Posterior cingulate gyrus (tissue), 11 donors: ENCODE measurements around the gene TSPAN18.
A peak's percentile ranks its signal among the peaks of the same experiment; 100 is the strongest.

Experiments used
- DNase-seq, 10 donors: peaks; one replicate each; pipeline versions ENCODE4 v3.0.0 to v3.0.0-alpha.2; 2020 to 2021; ENCODE audit warnings: mixed read lengths in 3 of 10
- intact Hi-C: fragments of 100-400 bp; cut with DNase I; formaldehyde crosslinking; loops from one replicate; pipeline ENCODE4 v1.15.1; 2023

Gene TSPAN18

DNA sequence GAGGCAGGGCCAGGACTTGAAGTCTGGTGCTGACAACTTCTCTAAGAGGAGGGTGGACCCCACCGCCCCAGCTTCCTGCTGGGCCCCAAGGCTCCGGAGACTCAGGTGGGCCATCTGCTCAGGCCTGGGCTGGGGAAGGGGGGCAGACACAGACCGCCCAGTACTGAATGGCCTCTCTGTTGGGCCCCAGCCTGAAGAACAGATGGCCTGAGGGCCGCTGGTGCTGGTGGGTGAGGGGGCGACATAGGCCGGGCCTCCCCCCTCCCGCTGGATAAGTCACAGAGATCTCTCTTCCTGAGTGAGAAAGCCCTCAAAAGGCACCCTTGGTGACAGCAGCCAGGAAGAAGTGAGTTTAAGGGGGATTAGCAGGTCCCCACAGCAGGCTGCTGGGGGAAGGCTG is 236.4 kb downstream of the TSPAN18 start:
- no peak for DNase-seq
- intact Hi-C loops = no loop called here

DNA sequence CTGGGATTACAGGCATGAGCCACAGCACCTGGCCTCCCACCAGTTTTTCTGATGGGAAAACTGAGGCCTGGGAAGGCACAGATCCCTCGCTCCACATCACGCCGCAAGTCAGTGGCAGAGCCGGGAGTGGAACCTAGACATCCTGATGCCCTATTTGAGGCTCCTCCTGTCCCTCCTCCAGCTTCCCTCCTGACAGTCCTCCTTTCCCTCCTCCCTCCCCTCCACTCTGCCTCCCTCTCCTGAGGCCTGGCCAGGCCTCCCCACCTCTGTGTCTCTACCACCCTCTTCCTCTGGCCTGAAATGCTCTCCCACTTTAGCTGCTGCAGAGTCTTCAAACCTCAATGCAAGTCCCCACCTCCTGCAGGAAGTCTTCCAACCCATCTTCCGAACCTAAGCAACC is 237.2 kb downstream of the TSPAN18 start:
- no peak for DNase-seq
- intact Hi-C loops = no loop called here

GRCh38 chr11:44964526-44965209 is 237.9 kb downstream of the TSPAN18 start:
- DNase-seq = no peak
- intact Hi-C loops = no loop called here

DNA sequence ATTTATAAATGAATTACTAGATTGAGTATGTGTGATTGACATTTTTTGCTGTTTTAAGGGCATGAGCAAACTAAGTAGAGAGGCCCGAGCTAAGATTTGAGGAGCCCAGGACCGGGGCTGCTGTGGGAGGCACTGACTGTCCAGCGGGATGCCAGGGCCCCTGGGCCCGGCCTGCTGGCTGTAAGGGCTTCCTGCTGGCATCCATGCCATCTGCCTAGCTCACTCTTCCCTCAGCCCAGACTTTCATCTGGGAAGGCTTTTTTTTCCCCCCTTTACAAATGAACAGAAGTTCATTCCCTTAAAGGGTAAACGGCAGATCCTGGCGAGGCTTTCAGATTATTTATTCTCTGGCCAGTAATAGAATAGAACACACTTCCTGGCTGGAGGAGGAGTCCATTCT is 239.9 kb downstream of the TSPAN18 start:
- intact Hi-C loops = no loop called here
- no peak for DNase-seq

- peak in 1 of 10 donors; percentile 55 for DNase-seq
- intact Hi-C loops = no loop called here
These were observed 241.3 kb downstream of the TSPAN18 start for GRCh38 chr11:44967930-44968496.

DNA sequence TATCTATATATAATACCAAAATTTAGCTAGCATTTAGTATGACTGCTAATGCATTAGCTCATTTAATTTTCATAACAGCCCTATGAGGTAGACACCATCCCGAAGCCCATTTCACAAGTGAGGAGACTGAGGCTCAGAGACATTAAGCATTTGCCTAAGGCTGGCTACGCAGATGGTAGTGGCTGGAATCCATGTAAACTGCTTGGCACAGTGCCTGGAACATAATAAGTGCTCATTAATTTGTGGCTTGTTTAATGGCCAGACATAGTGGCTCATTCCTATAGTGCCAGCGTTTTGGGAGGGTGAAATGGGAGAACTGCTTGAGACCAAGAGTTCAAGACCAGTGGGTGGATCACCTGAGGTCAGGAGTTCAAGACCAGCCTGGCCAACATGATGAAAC is 241.7 kb downstream of the TSPAN18 start:
- intact Hi-C loops = no loop called here
- DNase-seq = peak in 2 of 10 donors; percentile 2 to 6

- peak in 1 of 10 donors; percentile 41 for DNase-seq
- intact Hi-C loops = no loop called here
These were observed 243.0 kb downstream of the TSPAN18 start for GRCh38 chr11:44969651-44970252.

DNA sequence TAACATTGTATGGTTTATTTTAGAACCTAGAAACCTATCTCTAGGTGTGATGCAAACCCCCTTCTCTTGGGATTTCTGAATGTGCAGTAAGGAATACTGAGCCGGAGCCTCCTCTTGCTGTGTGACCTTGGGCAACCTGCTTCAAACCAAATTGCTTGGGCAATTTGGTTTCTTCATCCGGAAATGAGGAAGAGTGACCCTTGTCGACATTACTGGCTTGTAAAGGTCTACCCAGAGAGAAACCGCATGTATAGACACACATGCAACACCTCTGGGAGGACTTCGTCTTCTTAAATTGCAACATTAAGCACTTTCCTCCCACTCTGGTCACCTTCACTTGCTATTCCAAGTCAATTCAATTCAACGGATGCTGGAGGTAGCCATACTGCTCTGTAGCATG is 243.5 kb downstream of the TSPAN18 start:
- intact Hi-C loops = no loop called here
- DNase-seq = no peak

DNA sequence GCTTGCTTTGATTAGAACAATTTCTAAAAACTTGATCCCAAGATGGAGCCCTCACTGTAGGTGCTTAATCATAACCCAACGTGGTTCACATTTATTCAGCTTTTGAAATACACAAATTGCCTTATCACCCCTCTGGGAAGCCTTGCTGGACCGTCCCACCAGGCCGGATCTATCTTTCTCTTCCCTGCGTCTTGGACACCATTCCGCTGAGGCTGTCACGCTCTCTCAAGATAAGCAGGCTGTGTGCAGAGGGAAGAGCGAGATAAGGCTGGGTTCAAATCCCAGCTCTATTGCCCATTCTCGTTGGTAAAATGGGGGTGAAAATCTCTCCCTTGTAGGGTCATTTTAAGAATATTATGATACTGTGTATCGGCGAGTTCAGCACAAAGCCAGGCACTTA is 244.4 kb downstream of the TSPAN18 start:
- intact Hi-C loops = no loop called here
- DNase-seq = peak in 1 of 10 donors; percentile 4

GRCh38 chr11:44972746-44973435 is 246.1 kb downstream of the TSPAN18 start:
- intact Hi-C loops = no loop called here
- peak in 6 of 10 donors; percentile 35 to 93 (median 49) for DNase-seq

DNA sequence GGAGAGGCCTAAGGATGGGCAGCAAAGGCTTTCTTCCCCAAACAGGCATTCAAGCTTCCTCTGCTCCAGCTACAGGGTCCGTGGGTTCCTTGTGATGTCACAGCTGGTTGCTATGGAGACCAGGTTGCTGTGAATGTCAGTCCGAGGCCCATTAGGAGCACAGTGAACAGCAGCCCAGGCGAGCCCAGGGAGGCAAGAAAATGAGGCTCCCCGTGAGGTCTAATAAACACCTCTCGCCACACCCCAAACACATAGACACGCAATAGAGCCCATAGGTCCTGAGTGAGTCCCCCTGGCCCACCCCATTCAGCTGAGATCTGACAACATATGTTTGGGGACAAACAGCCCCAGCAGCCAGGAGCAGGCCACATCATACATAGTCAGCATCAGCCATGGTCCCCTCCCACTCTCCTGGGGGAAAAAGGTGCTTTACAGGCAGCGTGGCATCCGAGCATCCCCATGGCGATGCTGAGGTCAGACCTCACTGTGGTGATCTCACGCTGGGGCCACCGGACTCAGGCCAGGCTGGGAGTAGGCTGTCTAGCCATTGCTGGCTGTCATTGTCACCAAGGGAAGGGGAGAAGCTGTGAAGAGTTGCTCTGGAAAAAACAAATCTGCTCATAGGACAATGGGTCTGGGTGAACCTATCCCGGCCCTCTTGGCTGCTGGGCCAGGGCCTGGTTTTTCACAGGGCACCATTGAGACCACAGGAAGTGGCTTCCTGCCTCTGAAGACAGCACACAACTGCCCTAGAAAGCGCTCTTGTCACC is 247.1 kb downstream of the TSPAN18 start:
- peak in 1 of 10 donors; percentile 59 for DNase-seq
- intact Hi-C loops = no loop called here

DNA sequence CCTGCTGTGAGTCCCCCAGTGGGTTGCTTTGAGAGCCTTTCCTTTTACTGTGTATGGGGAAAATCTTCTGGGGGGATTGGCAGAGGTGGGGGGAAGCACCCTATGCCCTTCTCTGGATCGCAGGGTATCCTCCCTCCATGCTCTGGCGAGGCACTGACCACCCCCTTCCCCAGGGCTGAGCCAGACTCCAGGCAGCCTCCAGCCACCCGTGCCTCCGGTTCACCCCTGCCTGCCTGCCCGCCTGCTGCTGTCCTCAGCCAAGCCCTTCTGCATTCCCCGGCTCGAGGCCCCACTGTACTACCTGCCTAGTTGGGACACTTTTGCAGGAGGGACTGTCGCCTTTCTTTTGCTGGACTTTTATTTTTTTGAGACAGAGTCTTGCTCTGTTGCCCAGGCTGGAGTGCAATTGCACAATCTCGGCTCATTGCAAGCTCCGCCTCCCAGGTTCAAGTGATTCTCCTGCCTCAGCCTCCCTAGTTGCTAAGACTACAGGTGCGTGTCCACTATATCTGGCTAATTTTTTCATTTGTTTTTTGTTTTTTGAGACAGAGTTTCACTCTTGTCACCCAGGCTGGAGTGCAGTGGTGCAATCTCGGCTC is 247.7 kb downstream of the TSPAN18 start:
- intact Hi-C loops = no loop called here
- DNase-seq = peak in 1 of 10 donors; percentile 38

DNA sequence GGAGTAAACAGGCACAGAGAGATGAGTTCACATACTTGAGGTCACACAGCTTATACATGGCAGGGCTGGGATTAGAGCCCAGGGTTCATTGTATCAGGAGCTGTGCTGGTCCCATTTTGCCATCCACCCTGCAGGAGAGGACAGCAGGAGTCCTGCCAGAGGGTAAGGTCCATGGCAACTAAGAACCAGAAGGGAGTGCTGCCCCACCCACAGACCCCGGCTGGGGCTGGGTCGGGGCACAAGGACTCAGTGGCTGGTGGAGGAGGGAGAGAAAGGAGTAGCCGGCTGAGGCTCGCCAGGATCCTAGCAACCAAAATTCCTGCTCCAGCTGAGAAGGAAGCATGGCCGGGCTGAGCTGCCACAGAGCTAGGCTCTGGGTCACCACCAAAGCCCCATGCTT is 249.8 kb downstream of the TSPAN18 start:
- intact Hi-C loops = no loop called here
- peak in 2 of 10 donors; percentile 52 to 70 for DNase-seq

DNA sequence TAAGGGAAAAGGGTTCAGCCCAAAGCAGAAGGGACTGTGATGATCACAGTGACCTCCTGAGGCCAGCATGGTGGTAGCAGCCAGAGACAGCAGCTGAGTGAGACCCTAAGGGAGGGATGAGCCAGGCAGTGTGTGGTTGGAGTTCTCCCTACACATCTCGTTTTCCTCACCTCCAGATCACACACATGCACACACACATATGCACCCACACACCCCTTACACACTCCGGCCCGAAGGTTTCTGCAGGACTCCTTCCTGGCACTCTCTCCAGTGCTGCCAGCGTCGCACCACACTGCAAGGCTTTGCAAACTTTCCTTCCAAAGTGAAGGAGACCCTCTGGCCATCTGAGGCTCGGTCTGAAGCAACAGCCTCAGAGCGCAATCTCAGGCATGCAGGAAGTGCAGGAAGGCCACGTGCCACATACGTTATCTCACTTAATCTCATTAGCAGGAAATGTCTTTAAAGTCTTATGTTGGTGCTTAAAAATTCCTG is 250.8 kb downstream of the TSPAN18 start:
- intact Hi-C loops = no loop called here
- peak in 1 of 10 donors; percentile 49 for DNase-seq

DNA sequence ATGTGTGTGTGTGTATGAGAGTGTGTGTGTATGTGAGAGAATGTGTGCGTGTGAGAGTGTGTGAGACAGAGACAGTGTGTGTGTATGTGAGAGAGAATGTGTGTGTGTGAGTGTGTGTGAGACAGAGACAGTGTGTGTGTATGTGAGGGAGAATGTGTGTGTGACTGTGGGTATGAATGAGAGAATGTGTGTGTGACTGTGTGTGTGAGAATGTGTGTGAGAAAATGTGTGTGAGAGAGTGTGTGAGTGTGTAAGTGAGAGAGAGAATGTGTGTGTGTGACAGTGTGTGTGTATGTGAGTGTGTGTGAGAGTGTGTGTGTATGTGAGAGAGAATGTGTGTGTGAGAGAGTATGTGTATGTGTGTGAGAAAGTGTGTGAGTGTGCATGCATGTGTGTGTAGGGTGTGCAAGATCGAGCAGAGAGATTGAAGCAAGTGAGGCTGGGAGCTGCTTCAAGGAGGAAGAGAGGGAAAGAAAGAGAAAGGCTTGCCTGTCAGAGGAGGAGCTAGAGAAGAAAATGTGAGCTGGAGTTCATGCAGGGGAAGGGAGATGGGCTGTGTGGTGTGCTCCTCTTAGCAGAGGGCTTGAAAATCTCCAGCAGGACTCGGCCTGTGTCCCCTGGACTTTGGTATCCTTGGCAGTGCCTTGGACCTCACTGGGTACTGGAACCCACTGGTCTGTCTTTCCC is 251.7 kb downstream of the TSPAN18 start:
- intact Hi-C loops = no loop called here
- DNase-seq = peak in 1 of 10 donors; percentile 1

GRCh38 chr11:44978961-44979331 is 252.2 kb downstream of the TSPAN18 start:
- peak in 1 of 10 donors; percentile 2 for DNase-seq
- intact Hi-C loops = no loop called here

GRCh38 chr11:44979543-44980399 is 253.0 kb downstream of the TSPAN18 start:
- intact Hi-C loops = no loop called here
- peak in 2 of 10 donors; percentile 59 to 76 for DNase-seq
